SK-N-SH treated with all-trans-retinoic acid at 6 μM for 48 hours (cell line): ENCODE measurements around the gene LILRB5.

Source experiments
- ATAC-seq: fragments of 200-7000 bp; cut with Tn5 transposase; 3 replicates; pipeline ENCODE4 v1.9.1; 2020; ENCODE audit warnings: mild to moderate bottlenecking, moderate library complexity
- ARNTL ChIP-seq: fragments of 450-650 bp; formaldehyde crosslinking; IDR thresholded peaks from 2 replicates; pipeline ENCODE4 v1.5.0; 2020; ENCODE audit warnings: low read depth, mild to moderate bottlenecking, moderate library complexity, borderline replicate concordance
- CREB5 ChIP-seq: fragments of 250-450 bp; sonication (Bioruptor Pico); IDR thresholded peaks from 2 replicates; pipeline ENCODE4 v1.5.1; 2020; ENCODE audit warnings: low read depth, mild to moderate bottlenecking, moderate library complexity
- CSDC2 ChIP-seq: fragments of 250-450 bp; sonication (Bioruptor Pico); IDR thresholded peaks from 2 replicates; pipeline ENCODE4 v1.5.0; 2020; ENCODE audit warnings: mild to moderate bottlenecking, moderate library complexity
- CSRNP3 ChIP-seq: fragments of 250-450 bp; sonication (Bioruptor Pico); IDR thresholded peaks from 2 replicates; pipeline ENCODE4 v1.5.1; 2021; ENCODE audit warnings: mild to moderate bottlenecking, moderate library complexity
- ESRRG ChIP-seq: fragments of 250-450 bp; sonication (Bioruptor Pico); IDR thresholded peaks from 2 replicates; pipeline ENCODE4 v1.6.1; 2021; ENCODE audit warnings: mild to moderate bottlenecking
- GLIS3 ChIP-seq: fragments of 250-450 bp; sonication (Bioruptor Pico); IDR thresholded peaks from 2 replicates; pipeline ENCODE4 v1.5.0; 2020; ENCODE audit warnings: mild to moderate bottlenecking, moderate library complexity
- ISL1 ChIP-seq: fragments of 250-450 bp; sonication (Bioruptor Pico); IDR thresholded peaks from 2 replicates; pipeline ENCODE4 v2.1.2; 2022; ENCODE audit warnings: mild to moderate bottlenecking, moderate library complexity
- OSR1 ChIP-seq: fragments of 250-450 bp; sonication (Bioruptor Pico); IDR thresholded peaks from 2 replicates; pipeline ENCODE4 v1.8.0; 2022; ENCODE audit warnings: moderate library complexity, mild to moderate bottlenecking, inconsistent platforms
- PATZ1 ChIP-seq: fragments of 250-450 bp; sonication (Bioruptor Pico); IDR thresholded peaks from 2 replicates; pipeline ENCODE4 v1.8.0; 2020; ENCODE audit warnings: mild to moderate bottlenecking, moderate library complexity, borderline replicate concordance
- POU6F1 ChIP-seq: fragments of 250-450 bp; sonication (Bioruptor Pico); IDR thresholded peaks from 2 replicates; pipeline ENCODE4 v1.8.0; 2021; ENCODE audit warnings: low read depth, mild to moderate bottlenecking, moderate library complexity, borderline replicate concordance
- PPARA ChIP-seq: fragments of 250-450 bp; sonication (Bioruptor Pico); IDR thresholded peaks from 2 replicates; pipeline ENCODE4 v1.5.0; 2020; ENCODE audit warnings: mild to moderate bottlenecking, borderline replicate concordance
- RARB ChIP-seq: fragments of 250-450 bp; sonication (Bioruptor Pico); IDR thresholded peaks from 2 replicates; pipeline ENCODE4 v1.8.0; 2021; ENCODE audit warnings: mild to moderate bottlenecking, moderate library complexity
- SNAI2 ChIP-seq: fragments of 250-450 bp; sonication (Bioruptor Pico); IDR thresholded peaks from 2 replicates; pipeline ENCODE4 v1.5.0; 2020; ENCODE audit warnings: mild to moderate bottlenecking, moderate library complexity
- TOX ChIP-seq: fragments of 250-450 bp; sonication (Bioruptor Pico); IDR thresholded peaks from 2 replicates; pipeline ENCODE4 v1.8.0; 2021; ENCODE audit warnings: mild to moderate bottlenecking, moderate library complexity, borderline replicate concordance
- TSHZ2 ChIP-seq: fragments of 250-450 bp; sonication (Bioruptor Pico); IDR thresholded peaks from 2 replicates; pipeline ENCODE4 v1.5.0; 2020; ENCODE audit warnings: mild to moderate bottlenecking, moderate library complexity
- ZC3H10 ChIP-seq: fragments of 250-450 bp; sonication (Bioruptor Pico); IDR thresholded peaks from 2 replicates; pipeline ENCODE4 v1.5.1; 2021; ENCODE audit warnings: mild to moderate bottlenecking, moderate library complexity
- ZFP3 ChIP-seq: fragments of 250-450 bp; sonication (Bioruptor Pico); IDR thresholded peaks from 2 replicates; pipeline ENCODE4 v1.5.0; 2020; ENCODE audit warnings: mild to moderate bottlenecking, moderate library complexity
- ZNF565 ChIP-seq: fragments of 450-650 bp; formaldehyde crosslinking; conservative IDR thresholded peaks from 2 replicates; pipeline ENCODE4 v1.5.0; 2020; ENCODE audit warnings: low read depth, mild to moderate bottlenecking, moderate library complexity
- ZNF70 ChIP-seq: fragments of 450-650 bp; formaldehyde crosslinking; IDR thresholded peaks from 2 replicates; pipeline ENCODE4 v1.5.0; 2020; ENCODE audit warnings: mild to moderate bottlenecking, moderate library complexity
- ZNF8 ChIP-seq: fragments of 450-650 bp; formaldehyde crosslinking; IDR thresholded peaks from 2 replicates; pipeline ENCODE4 v1.5.0; 2020; ENCODE audit warnings: mild to moderate bottlenecking, moderate library complexity

Gene LILRB5

GRCh38 chr19:54257116-54257480, at the start of gene LILRB5:
Gene LILRB5, minus strand, starts transcription at chr19:54257273. Its CDS starts 80 bp downstream, at chr19:54257193.
- ATAC-seq: no peak
- no peak for TF ChIP-seq ESRRG
- TF ChIP-seq RARB (CRISPR knock-in tag): no peak
- no peak for TF ChIP-seq GLIS3
- no peak for TF ChIP-seq CSDC2
- TF ChIP-seq PATZ1 (CRISPR knock-in tag): no peak
- no peak for TF ChIP-seq OSR1 (CRISPR knock-in tag)
- TF ChIP-seq TSHZ2 (CRISPR knock-in tag): no peak
- no peak for TF ChIP-seq ZNF565 (CRISPR knock-in tag)
- TF ChIP-seq ISL1: no peak
- TF ChIP-seq ZNF8: no peak
- no peak for TF ChIP-seq POU6F1
- TF ChIP-seq ARNTL: no peak
- TF ChIP-seq TOX (CRISPR knock-in tag): no peak
- no peak for TF ChIP-seq ZC3H10 (CRISPR knock-in tag)
- no peak for TF ChIP-seq CSRNP3 (CRISPR knock-in tag)
- TF ChIP-seq ZFP3 (CRISPR knock-in tag): no peak

- ATAC-seq: no peak
These were observed 48.1 kb upstream of the LILRB5 start for GRCh38 chr19:54305141-54305540.

GRCh38 chr19:54302257-54302656, 45.2 kb upstream of the LILRB5 start:
- no peak for ATAC-seq
- TF ChIP-seq SNAI2 (CRISPR knock-in tag): no peak
- TF ChIP-seq PPARA (CRISPR knock-in tag): no peak
- no peak for TF ChIP-seq ZNF70 (CRISPR knock-in tag)
- no peak for TF ChIP-seq CREB5
- no peak for TF ChIP-seq ZFP3 (CRISPR knock-in tag)
- TF ChIP-seq ZNF565 (CRISPR knock-in tag): no peak

More at GRCh38 chr19:54305141-54305540, 48.1 kb upstream of the LILRB5 start:
- no peak for TF ChIP-seq RARB (CRISPR knock-in tag)
- no peak for TF ChIP-seq ARNTL
- TF ChIP-seq CSRNP3 (CRISPR knock-in tag): no peak
- no peak for TF ChIP-seq PPARA (CRISPR knock-in tag)
- TF ChIP-seq TOX (CRISPR knock-in tag): no peak
- TF ChIP-seq, all 23 proteins: peak for 0
